GM21737 (cell line): Measurements from ENCODE around the gene ACTL8.

Source experiments
- ATAC-seq: cut with Tn5 transposase; IDR thresholded peaks from one replicate; pipeline ENCODE4 v1.9.1; 2021; ENCODE audit warnings: mild to moderate bottlenecking, moderate library complexity; ENCODE audit not compliant: unreplicated experiment

Gene ACTL8

DNA sequence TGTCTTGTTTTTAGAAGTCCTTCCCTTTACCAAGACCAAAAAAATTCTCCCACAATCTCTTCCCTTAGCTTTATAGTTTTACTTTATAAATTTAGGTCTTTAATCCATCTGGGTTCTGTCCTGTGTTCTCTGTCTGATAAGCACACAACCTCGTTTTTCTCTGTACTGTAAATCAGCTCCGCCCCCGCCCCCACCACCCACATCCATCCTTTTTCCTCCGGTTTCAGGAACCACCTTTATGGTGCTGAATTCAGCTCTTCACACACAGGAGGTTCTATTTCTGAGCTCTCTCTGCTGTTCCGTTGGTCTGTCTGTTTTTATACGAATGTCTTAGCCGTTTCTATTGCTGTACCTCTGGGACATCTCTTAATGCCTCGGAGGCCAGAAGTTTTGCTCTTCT lies 44.5 kb downstream of the ACTL8 start:
- no peak for ATAC-seq

DNA sequence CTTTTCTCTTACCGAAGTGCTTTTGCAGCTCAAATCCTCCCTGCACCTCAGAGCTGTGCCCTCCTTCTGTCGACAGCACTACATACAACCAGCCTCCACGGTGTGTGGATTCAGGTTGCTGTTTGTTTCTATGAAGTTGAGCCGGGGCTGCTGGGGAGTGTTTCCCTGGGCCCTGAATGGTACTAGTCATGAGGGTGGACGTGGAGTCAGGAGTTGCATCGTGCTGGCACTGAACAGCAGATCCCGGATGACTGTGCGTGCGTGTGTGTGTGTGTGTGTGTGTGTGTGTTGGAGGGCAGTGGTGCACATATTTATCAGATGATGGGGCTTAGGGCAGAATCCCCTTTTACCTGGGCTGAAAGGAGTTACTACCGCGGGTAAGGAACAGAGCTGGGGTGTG lies 47.0 kb downstream of the ACTL8 start:
- ATAC-seq = no peak

DNA sequence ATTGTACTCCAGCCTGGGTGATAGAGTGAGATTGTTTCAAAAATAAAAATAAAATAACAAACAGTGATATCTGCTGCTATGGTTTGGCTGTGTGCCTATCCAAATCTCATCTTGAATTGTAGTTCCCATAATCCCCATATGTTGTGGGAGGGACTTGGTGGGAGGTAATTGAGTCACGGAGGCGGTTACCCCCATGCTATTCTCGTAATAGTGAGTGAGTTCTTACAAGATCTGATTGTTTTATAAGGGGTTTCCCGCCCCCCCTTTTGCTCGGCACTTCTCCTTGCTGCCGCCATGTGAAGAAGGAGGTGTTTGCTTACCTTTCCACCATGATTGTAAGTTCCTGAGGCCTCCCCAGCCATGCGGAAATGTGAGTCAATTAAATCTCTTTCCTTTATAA lies 47.8 kb downstream of the ACTL8 start:
- ATAC-seq = no peak

DNA sequence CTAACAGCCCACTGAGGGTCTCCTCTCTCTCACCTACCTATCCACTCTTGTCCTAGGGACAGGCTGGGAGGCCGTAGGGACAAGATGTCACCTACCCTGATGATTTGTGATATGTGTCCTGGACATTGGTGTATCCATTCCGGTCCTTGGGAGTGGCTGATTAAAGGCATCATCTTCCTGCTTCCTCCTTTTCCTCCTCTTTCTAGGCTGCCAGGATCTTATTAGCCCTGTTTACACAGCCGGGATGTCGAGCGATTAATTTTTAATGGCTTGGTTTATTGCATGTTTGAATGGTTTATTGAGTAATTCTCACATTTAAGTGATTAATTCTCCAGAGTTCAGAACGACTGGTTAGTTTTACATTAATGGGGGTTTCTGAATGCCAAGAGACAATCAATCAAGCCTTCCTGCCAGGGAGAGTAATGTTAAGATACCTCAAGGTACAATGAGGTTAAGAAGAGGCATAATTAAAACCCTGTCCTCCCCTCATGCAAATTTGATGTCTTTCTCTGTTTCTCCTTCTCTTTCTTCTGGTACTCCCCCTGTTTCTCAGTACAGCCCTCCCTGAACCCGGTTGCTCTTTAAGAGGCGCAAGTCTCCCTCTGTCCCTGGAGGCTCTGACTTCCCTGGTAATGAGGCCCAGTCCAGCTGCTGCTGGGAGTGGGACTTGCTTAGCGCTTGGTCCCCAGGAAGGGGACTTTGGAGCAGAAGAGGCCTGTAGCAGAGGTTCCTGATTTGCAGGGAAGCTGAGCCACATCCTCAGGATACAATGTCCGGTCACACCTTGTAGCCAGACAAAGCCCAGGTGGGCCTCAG lies 50.9 kb downstream of the ACTL8 start:
- ATAC-seq = no peak

DNA sequence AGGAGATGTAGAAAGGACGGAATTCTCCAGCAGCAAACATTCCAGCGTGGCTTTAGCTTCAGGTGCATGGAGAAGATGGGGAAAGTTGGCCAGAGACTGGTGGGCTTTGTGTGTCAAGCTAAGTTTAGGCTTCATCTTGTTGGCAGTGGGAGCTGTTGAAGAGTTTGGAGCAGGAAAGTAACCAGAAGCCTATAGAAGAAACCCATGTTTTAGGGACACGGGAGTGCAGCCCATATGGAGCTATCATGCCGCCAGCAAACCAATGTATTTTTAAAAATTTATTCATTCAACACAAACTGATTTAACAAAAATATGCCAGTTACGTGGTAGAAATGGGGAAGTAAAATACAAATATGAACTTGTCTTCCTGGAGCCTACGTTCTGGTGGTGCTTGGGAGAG lies 53.7 kb downstream of the ACTL8 start:
- no peak for ATAC-seq

DNA sequence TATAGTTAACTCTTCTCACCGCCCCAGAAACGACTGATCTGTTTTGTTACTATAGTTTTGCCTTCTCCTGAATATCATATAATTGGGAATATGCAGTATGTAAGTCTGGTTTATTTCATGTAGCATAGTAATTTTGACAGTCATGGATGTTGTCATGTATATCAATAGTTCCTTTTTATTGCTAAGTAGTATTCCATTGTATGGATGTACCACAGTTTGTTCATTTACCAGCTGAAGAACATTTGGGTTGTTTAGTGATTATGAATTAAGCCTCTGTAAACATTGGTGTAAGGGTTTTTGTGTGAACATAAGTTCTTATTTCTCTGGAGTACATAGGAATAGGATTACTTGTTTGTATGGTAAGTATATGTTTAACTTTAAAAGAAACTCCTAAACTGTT lies 55.5 kb downstream of the ACTL8 start:
- ATAC-seq = no peak

DNA sequence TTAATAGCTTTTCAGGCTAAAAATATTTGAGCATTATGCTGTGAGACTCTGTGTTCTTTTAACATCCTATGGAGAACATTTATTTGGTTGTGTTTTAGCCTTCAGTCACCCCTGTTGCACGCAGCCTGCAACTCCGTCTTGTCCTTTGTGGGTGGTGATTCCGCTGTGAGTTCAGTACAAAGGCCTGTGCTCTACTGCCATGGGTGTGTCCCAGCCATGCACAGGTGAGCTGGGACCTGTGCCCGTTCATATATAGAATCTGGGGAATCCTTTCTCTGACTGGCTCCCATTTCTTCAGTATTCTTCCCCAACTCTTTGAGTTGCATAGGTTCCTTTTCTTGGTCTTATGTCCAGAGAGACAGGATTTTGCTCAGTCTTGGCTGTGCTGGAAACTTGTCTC lies 61.4 kb downstream of the ACTL8 start:
- ATAC-seq = no peak

DNA sequence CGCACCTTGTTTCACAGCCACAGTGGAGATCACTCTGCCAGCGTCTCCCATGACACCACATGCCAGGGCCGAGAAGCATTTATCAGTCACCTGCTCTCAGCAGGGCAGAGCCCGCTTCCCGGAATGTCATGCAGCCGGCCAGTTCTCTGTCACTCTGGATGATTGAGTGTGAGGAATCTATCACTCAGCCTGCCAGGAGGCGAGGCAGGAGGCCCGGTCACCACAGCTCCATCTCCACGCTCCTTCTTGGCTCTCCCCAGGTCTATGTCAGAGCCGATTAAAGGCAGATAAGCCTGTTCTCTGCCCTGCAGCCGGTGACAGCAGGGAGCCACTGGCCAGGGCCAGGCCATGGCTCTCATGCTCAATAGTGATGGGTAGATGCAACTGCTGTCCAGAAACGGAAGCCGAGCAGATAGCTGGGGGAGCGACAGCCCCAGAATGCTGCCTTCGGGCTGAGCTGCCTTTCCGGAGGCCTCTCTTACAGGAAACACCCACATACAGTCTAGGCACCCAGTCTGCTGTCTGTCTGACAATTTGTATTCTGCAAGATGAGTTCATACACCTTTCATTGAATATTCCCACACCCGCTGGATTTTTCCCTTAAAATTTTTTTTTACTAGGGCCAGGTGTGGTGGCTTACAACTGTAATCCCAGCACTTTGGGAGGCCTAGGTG lies 64.1 kb downstream of the ACTL8 start:
- no peak for ATAC-seq

DNA sequence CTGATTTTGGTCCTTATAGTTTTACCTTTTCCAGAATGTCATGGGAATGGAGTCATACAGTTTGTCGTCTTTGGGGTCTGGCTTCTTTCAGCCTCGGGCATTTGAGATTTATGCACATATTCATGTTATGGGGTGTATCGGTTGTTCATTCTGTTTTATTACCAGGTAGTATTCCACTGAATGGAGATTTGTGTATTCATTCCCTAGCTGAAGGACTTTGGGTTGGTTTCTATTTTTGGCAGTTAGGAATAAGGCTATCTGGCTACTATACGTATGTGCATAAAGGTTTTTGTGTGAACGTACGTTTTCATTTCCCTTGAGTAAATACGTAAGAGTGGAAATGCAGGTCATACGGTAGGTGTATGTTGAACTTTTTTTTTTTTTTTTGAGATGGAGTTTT lies 65.1 kb downstream of the ACTL8 start:
- no peak for ATAC-seq

DNA sequence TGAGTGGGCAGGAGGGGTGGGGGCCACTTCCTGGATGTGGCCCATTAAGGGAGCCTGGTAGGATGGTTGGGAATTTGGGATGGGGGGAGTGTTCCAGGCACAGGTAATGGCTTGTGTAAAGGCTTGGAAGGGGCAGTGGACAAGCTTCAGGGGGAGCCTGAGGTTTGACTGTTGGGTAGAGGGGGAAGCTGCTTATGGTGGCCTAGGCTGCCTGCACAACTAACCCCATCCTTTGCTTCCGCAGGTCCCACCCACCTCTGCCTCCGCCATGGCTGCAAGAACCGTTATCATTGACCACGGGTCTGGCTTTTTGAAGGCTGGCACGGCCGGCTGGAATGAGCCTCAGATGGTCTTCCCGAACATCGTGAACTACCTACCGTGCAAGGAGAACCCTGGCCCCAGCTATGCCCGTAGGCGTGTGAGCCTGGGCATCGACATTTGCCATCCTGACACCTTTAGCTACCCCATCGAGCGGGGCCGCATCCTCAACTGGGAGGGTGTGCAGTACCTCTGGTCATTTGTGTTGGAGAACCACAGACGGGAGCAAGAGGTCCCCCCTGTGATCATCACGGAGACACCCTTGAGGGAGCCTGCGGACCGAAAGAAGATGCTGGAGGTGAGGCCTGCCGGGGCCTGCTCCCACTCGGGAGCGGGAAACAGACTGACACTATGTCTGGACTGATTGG lies 67.8 kb downstream of the ACTL8 start:
- no peak for ATAC-seq

DNA sequence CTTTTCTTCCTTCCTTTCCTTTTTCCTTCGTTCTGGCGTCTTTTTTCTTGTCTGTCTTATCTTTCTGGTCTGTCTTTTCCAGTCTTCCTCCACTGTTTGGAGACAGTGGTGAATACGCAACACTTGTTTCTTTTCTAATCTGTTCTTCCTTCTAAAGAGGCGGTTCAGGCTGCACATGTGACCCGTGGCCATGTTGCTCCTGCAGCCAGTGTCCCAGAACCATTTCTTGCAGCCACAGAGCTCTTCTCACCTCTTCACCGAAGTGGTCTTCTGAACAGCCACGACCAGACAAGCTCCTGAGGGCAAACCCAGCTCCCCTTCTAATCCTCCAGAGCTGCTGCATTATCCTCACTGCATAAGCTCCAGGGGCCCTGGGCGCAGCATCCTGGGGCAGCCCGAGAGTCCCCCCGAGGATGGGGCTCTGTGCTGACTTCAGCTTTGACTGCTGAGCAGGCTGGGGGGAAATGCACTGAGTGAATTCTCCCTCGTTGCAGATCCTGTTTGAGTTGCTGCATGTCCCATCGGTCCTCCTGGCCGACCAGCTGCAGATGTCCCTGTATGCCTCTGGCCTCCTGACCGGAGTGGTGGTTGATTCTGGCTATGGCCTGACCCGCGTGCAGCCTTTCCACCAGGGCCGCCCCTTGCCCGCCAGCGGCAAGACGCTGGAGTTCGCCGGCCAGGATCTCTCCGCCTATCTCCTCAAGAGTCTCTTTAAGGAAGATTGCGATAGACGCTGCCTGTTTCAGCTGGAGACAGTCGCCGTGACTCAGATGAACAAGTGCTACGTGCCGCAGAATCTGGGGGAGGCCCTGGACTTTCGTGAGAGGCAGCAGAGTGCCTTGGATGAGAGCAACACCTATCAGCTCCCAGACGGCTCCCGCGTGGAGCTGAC lies 70.4 kb downstream of the ACTL8 start:
- ATAC-seq = no peak

DNA sequence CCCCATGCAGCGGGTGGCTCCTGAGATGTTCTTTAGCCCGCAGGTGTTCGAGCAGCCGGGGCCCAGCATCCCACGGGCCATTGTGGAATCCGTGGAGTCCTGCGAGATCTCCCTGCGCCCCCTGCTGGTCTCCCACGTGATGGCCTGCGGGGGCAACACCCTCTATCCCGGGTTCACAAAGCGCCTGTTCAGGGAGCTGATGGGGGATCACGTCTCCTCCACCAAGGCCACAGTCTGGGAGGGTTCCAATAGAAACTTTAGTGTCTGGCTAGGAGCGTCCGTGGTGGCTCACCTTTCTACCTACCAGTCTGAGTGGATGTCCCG lies 71.0 kb downstream of the ACTL8 start:
- no peak for ATAC-seq

DNA sequence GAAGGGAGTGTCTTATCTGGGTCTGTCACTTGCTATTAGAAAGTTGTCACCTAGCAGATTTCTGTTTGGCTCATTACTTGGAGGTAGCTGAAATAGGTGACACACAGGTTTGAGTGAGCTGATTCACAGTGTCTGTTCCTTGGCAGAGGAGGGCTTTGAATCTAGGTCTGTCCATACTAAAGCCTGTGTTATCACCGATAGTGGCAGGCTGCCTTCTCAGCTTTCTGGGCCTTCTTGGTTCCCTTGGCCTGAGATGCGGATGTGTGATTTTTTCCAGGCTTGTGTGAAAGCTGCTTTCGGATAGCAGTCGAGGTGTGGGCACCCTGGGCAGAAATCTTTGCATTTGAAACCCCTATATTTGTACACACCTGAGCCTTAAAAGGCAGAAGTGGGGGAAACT lies 73.9 kb downstream of the ACTL8 start:
- ATAC-seq = no peak

DNA sequence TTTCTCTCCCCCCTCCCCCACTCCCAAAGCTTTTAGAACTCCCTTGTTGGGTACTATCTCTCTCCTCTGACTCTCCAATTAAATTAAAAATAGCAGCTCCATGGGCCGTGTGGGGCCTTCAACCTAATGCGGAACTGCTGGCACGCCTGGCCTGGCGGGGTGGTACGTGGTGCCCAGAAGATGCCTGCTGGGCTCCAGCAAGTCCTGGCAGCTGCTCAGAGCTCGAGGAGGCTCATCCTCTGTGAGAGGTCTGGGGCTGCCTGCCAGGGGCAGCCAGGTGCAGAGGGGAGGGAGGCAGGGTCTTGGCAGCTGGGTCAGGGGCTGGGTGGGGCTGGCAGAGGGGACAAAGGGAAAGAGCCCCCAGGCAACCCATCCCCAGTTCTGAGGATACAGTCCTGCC lies 74.4 kb downstream of the ACTL8 start:
- no peak for ATAC-seq

DNA sequence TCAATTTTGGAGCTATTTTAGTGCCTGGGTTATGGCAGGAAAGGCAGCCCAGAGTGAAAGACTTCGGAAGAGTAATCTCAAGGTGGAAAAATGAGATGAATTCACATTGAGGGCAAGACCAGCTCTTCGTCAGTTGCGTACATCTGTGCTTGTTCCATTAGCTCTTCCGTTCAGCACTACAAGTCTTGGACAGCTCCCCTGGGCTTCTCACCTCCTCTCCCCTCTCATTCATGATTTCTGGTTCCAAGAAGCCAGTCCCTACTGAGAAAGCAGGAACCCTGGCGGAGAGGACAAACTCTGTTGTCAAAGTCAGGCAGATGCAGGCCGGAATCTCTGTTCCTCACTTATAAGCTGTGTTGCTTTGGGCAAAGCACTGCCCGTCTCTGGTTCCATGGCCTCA lies 76.5 kb downstream of the ACTL8 start:
- no peak for ATAC-seq

DNA sequence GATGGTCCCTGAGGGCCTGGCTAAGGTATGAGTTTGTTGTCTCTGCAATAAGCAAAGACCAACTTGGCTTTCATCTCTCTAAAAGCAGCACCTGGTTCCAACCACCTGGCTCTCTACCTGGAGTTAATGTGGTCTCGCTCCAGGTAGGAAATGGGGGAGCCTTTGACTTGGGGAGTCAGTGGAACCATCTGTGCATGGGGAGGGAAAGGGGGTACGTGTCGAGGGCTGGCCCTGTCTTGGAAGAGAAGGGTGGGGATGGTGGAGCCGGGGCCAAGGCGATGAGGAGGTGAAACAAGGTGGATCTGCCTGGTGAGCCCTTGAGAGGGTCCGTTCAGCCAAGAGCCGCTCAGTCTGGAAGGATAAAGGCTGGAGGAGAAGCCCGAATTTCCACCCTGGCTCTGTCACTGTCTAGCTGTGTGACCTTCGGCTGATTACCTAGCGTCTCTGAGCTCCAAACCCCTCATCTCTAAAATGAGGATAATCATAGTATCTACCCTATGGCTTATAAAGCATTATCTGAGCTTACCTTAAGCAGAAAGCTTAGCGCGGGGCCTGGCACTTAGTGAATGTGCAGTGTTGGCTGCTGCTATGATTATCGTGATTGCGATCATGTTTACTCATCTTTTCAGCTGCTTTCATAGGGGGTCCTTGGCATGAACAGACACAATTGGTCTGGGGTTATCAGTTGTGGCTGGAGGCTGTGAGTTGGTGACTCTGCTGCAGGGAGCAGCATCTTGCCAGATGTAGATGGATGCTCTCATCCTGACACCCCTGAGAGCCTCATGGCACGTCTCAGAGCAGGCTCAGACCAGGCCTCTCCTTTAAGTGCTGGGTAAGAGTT lies 78.7 kb downstream of the ACTL8 start:
- no peak for ATAC-seq

DNA sequence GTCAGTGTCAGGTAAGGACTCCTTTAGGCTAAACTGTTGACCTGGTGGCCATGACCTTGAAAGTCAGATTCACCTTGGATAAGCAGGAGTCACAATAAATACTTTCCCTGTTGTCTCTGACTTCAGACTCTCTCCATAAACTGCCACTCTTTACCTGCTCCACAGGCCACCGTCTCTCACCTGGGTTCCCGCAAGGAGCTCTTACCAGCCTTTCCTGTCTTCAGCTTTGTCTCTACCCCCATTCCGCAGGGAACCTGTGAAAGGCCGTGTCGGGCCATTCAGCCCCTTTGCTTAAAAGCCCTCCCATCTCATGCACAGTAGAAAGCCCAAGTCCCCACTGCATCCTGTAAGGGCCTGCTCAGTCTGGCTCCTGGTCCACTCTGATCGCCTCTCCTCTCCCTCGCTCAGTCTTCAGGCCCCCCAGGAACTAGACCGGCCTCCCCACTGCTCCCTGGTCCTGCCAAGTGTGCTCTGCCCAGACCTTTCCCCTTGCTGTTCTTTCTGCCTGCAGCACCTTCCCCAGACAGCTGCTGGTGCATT lies 79.5 kb downstream of the ACTL8 start:
- no peak for ATAC-seq

DNA sequence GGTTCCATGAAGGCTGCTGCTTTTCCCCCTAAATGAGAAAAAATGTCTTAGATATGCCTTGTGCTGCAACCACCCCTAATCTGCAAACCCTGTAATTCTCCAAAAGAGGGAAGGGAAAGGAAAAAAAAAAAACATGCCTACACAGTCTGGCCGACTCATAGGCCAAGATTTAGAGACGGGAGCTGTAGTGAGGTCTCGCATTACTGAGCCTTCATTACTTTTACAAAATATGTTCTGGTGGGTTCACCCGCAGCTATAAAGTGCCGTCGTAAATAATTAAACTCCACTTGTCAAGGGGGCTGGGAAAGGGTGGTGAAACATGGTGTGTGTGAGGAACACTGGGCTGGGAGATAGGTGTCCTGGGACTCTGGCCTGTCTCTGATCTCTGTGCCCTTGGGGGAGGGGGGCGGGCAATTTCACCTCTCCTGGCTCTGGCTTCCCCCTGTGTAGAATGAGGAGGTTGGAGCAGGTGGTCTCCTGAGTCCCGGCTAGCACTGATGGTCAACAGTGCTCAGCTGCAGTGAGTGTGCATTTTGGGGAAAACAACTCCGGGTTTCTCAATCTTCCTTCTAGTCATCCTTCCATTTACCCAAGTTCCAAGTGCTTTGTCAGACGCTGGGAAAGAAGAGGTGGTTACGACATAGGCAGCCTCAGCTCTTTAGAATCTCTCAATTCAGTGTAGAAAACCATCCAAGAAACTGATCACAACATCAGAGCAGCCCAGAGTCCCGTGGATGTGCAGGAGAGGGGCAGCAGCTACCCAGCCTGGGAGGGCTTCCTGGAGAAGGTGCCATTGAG lies 82.3 kb downstream of the ACTL8 start:
- no peak for ATAC-seq

DNA sequence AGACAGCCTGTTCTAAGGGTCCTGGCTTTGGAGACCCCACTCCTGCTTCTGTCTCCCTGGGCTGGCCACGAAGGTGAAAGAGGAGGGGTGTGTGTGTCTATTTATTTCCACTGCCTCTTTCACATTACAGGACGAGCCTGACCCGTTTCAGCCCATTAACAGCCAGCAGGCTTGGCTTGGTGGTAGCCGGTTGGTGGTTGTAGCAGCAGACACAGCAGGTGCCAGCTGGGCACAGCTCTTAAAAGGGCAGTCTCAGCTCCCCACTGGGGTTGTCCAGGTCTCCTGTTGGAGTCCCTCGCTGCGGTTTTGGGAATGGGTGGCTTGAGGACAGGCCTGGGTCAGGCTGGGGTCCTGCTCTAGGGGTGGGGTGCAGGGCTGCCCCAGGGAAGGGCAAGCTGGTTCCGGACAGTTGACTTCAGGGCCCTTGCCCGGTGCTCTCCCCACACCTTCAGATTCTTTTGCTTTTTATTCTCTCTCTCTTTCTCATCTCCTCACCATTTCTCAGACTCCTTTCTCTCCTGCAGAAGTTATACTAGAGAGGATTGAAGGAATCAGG lies 84.6 kb downstream of the ACTL8 start:
- ATAC-seq = no peak
